ENCODE results near the gene CST11.

Gene CST11

GRCh38 chr20:23420943-23421931 lies 31.4 kb downstream of the CST11 start, which contains the start of gene NAPB:
Gene NAPB (minus strand): TSS chr20:23421488. CDS start chr20:23421402, 86 bp downstream.
- DNase-seq (ENCODE audit: extremely low read depth in 1 of 2, low read depth in 1 of 2), result peak; percentile 89 to 91

GRCh38 chr20:23419995-23420901 lies 32.4 kb downstream of the CST11 start:
- no peak for DNase-seq (ENCODE audit: extremely low read depth in 1 of 2, low read depth in 1 of 2)

- DNase-seq (ENCODE audit: extremely low read depth in 1 of 2, low read depth in 1 of 2), result no peak
Measured at GRCh38 chr20:23419657-23419994, 33.0 kb downstream of the CST11 start.

GRCh38 chr20:23417861-23418260 lies 34.8 kb downstream of the CST11 start:
- DNase-seq (ENCODE audit: extremely low read depth in 1 of 2, low read depth in 1 of 2), result no peak

- DNase-seq (ENCODE audit: extremely low read depth in 1 of 2, low read depth in 1 of 2), result no peak
Measured at GRCh38 chr20:23415959-23416583, 36.6 kb downstream of the CST11 start.

- DNase-seq (ENCODE audit: extremely low read depth in 1 of 2, low read depth in 1 of 2), result no peak
Measured at GRCh38 chr20:23415555-23415954, 37.1 kb downstream of the CST11 start.

- no peak for DNase-seq (ENCODE audit: extremely low read depth in 1 of 2, low read depth in 1 of 2)
Measured at GRCh38 chr20:23414526-23415188, 38.0 kb downstream of the CST11 start.

- DNase-seq (ENCODE audit: extremely low read depth in 1 of 2, low read depth in 1 of 2), result no peak
Measured at GRCh38 chr20:23413862-23414422, 38.7 kb downstream of the CST11 start.

- no peak for DNase-seq (ENCODE audit: extremely low read depth in 1 of 2, low read depth in 1 of 2)
Measured at GRCh38 chr20:23412026-23412425, 40.6 kb downstream of the CST11 start.

- no peak for DNase-seq (ENCODE audit: extremely low read depth in 1 of 2, low read depth in 1 of 2)
Measured at GRCh38 chr20:23410916-23411695, 41.6 kb downstream of the CST11 start.

GRCh38 chr20:23409800-23410199 lies 42.9 kb downstream of the CST11 start:
- DNase-seq (ENCODE audit: extremely low read depth in 1 of 2, low read depth in 1 of 2), result no peak

GRCh38 chr20:23408957-23409356 lies 43.7 kb downstream of the CST11 start:
- DNase-seq (ENCODE audit: extremely low read depth in 1 of 2, low read depth in 1 of 2), result no peak

- DNase-seq (ENCODE audit: extremely low read depth in 1 of 2, low read depth in 1 of 2), result no peak
Measured at GRCh38 chr20:23407781-23408464, 44.8 kb downstream of the CST11 start.

- DNase-seq (ENCODE audit: extremely low read depth in 1 of 2, low read depth in 1 of 2), result no peak
Measured at GRCh38 chr20:23406880-23407279, 45.8 kb downstream of the CST11 start.

GRCh38 chr20:23404196-23404595 lies 48.5 kb downstream of the CST11 start:
- DNase-seq (ENCODE audit: extremely low read depth in 1 of 2, low read depth in 1 of 2), result no peak

GRCh38 chr20:23403751-23404150 lies 48.9 kb downstream of the CST11 start:
- no peak for DNase-seq (ENCODE audit: extremely low read depth in 1 of 2, low read depth in 1 of 2)

GRCh38 chr20:23401051-23401450 lies 51.6 kb downstream of the CST11 start:
- DNase-seq (ENCODE audit: extremely low read depth in 1 of 2, low read depth in 1 of 2), result no peak
